NCI-H510A (cell line): ENCODE measurements around the gene SEMA4D.
"Not testable (repeated sequence)": the region's sequence is repeated elsewhere in the genome, so short reads cannot be mapped to it uniquely, and the experiment has no call there.

ENCODE experiments used
- DNase-seq: peaks from one replicate; lab custom pipeline; 2025; lab: John Stamatoyannopoulos, UW

SEMA4D gene

DNA sequence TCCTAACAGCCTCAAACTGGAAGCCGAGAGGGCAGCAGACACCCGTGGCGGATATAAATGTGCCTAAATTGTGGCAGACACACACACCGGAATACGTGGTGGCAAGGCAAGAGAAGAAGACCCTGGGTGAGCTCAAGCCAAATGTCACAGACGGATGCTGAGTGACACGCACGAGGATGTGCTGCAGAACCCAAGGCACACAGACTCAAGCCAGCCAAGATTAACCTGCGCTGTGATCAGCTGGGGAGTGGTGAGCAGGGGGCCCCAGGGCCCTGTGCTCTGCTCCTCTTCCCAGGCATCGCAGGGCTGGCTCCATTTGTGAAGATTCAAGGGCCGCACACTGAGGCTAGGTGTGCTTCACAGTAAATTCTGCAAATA, 16.4 kb downstream of the SEMA4D start:
- no peak for DNase-seq

GRCh38 chr9:89480825-89481537, 16.9 kb downstream of the SEMA4D start:
- no peak for DNase-seq

GRCh38 chr9:89480372-89480771, 17.5 kb downstream of the SEMA4D start:
- DNase-seq = not testable (repeated sequence)

DNA sequence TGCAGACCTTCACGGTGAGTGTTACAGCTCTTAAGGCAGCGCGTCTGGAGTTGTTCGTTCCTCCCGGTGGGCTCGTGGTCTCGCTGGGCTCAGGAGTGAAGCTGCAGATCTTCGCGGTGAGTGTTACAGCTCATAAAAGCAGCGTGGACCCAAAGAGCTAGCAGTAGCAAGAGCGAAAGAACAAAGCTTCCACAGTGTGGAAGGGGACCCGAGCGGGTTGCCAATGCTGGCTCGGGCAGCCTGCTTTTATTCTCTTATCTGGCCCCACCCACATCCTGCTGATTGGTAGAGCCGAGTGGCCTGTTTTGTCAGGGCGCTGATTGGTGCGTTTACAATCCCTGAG, 18.3 kb downstream of the SEMA4D start:
- not testable (repeated sequence) for DNase-seq

DNA sequence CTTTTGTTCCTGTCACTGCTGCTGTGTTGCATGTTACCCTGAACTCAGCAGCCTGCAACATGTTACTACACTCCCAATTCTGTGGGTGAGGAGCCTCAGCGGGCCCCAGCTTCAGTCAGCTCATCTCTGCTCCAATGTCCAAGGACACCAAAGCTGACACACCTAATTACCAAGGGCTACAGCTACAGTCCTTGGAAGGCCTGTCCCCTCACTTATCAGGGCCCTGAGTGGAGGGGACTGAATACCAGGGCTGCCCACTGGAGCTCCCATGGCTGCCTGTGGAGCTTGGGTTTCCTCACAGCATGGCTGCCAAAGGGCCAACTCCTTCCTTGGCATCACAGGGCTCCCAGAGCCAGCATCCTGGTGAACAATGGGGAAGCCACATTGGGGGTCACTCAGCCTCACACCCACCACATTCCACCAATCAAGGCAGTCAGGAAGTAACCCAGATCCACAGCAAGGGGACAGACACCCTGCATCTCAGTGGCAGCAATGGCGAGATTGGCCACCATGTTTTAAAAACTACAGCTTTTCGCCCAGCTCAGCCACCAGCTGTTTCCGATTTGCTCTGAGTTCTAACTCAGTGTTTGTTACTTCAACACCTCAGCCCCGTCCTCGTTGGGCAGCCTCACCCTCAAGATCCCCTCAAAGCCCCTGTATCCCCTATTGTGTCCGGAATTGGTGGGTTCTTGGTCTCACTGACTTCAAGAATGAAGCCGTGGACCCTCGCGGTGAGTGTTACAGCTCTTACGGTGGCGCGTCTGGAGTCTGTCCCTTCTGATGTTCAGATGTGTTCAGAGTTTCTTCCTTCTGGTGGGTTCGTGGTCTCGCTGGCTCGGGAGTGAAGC, 18.9 kb downstream of the SEMA4D start:
- DNase-seq = no peak

- DNase-seq = no peak
These were observed 19.9 kb downstream of the SEMA4D start for GRCh38 chr9:89477811-89478630.

DNA sequence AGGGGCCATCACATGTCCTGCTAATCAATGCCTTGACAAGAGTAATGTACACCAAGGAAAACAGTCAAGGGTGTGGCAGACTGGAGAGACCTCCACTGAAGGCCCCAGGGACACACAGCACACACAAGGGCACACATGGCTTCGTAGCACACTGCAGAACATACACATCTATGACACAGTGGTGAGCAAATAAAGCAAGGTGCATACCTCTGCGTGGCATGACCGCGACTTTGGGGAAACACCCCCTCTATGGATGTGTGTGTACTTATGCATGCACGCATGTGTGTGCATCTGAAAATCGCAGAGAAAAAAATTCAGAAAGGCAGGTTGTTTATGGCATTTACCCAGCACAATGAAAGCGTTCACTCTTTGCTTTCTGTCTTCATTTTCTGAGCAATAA, 20.5 kb downstream of the SEMA4D start:
- no peak for DNase-seq

DNA sequence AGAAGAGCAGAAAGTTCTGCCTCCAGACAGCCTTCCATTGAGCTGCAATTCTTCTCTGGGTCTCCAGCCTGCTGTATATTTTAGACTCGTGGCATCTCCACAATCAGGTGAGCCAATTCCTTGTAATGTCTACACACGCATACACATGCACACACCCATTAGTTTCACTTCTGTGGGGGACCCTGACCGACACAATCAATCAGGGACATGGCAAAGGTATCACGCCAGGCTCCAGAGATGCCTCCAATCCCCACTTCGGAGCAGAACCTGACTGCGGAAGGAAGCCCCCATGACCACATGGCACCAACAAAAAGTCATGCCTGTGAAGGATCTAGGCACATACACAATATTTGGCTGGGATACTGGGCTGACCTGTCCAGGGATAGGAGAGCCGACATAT, 21.4 kb downstream of the SEMA4D start:
- no peak for DNase-seq

GRCh38 chr9:89475891-89476440, 21.9 kb downstream of the SEMA4D start:
- no peak for DNase-seq

GRCh38 chr9:89474939-89475338, 23.0 kb downstream of the SEMA4D start:
- DNase-seq = no peak

GRCh38 chr9:89473762-89474469, 24.0 kb downstream of the SEMA4D start:
- DNase-seq = no peak

DNA sequence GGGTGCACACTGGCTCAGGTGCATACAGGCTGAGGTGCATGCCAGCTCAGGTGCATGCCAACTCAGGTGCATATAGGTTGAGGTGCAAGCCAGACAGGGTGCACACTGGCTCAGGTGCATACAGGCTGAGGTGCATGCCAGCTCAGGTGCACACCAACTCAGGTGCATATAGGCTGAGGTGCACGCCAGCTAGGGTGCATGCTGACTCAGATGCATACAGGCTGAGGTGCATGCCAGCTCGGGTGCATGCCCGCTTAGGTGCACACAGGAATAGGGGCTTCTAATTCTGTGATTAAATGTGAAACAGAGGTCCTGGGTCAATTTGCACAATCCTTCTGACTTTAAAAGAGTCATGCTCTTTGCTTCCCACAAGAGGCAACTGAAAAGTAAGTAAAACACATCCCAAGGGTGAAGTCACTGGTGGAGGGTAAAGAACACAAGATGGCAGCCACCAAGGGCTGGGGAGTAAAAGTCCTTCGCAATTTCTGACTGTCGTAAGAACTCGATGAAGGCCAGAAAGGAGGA, 26.1 kb downstream of the SEMA4D start:
- DNase-seq = not testable (repeated sequence)

- no peak for DNase-seq
These were observed 26.5 kb downstream of the SEMA4D start for GRCh38 chr9:89471390-89471789.

DNA sequence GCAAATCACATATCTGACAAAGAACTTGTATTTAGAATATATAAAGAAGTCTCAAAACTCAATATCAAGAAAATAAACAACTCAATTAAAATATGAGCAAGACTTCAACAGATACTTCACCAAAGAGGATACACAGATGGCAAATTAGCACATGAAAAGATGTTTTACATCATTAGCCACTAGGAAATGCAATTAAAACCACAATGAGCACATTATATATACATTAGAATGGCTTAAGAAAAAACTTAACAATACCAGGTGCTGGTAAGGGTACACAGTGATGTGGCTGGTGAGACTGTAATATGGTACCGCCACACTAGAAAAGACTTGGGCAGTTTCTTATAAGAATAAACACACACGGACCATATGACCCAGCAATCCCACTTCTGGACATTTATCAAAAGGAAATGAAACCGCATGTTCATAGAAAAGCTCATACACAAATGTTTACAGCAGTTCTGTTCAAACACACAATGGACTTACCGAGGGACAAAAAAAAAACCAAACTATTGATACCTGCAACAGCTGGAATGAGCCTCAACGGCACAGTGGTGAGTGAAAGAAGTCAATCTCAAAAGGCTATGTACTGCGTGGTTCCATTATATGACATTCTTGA, 27.6 kb downstream of the SEMA4D start:
- no peak for DNase-seq

GRCh38 chr9:89469003-89469402, 28.9 kb downstream of the SEMA4D start:
- DNase-seq = no peak

DNA sequence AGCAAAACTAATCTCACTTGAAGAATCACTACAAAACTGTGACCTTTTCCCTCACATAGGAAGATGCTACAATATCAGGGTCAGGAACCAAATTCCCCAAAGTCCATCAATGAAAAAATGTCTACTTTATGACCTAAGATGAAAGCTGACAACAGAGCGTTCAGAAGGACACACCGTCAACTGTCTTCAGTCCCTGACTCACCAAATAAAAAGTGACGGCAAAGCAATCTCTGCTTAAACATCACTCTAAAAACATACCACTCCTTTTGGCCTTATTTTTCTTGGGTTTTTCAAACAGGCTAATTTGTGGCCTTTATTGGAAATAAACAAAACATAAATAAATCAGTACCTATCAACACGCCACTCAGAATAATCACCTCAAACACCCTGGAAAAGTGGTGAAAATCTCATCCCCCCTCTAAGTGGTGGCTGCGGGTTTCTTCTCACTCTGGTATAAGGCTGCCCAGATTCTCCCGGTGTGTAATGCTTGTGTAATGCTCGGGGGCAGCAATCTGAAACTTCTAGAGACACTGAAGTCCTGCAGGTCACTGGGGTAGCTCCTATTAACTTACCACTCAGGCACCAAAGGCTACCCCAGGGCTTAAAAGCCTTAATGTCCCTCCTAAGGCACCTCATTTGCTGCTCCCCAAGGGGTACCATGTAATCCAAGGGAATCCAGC, 29.5 kb downstream of the SEMA4D start:
- no peak for DNase-seq

GRCh38 chr9:89467278-89467625, 30.7 kb downstream of the SEMA4D start:
- DNase-seq = no peak

DNA sequence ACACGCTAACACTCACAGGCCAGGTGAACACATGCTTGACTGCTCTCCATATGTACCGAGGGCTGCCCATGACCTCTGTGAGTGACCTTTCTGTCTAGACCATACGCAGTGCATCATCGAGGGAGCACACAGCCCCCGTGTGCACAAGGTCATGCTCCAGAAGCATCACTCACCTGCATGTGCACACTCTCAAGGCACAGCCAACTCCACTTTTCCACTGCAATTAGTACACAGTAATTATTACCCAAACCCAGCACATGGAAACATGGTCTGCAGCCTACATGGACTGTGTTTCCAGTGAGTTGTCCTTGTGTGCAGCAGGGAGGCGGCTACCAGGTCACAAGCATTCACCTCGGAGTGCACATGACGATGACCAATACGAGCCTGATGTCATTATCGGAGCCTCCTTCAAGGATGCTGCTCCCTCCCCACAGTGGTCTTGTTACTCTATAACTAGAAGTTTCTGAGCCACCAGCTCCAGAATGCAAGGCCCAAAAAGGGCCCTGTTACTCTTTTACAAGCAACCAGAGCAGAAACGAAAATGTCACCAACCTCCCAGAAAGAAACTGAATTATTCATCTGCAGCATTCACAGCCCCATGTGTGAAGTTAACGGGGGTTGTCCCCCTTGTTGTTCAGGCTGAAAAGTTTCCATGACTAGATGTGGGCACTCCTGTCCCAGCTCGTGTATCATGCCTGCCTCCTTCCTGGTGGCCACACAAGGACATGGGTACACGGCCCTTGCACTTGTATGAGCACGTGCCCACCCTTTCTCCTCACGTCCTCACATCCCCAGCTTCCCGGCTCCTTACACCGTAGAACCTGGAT, 31.2 kb downstream of the SEMA4D start:
- DNase-seq = no peak

DNA sequence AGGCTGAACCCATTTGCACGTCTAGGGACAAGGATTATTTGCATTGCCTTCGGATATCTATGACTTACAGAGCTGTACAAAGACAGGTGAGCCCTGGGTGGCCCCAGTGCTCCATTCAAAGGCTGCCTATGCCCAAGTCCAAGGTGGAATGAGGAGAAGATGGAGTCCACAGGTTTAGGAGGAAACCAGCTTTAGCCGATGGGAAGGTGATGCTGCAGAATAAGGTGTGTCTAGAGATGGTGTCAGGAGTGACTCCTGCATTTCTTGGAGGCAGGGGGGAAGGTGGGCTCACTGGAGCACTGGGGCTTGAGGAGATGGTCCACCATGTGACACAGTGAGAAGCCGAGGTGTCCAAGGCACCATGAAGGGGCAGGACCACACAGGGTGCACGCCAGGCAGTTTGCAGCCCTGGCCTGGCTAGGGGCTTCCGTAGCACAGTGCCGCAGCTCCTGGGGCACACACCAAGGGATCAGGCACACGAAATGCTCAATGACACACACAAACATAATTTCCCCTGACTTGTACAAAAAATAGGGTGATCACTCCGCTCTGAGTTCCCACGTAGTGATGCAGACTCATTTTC, 32.1 kb downstream of the SEMA4D start:
- no peak for DNase-seq
